22Rv1 (cell line): ENCODE data around the gene DPF3.

ENCODE experiments used
- H3K27ac ChIP-seq: fragments of 450-650 bp; 2 replicates; pipeline ENCODE4 v1.5.1; 2017
- CTCF ChIP-seq: fragments of 450-650 bp; IDR thresholded peaks from 2 replicates; pipeline ENCODE4 v1.5.1; 2017; ENCODE audit warnings: mild to moderate bottlenecking
- ZFX ChIP-seq: fragments of 450-650 bp; IDR thresholded peaks from 2 replicates; pipeline ENCODE4 v1.6.1; 2017; ENCODE audit warnings: antibody characterized with exemption, borderline replicate concordance

DPF3 gene

GRCh38 chr14:72645706-72646105 is 248.2 kb downstream of the DPF3 start:
- TF ChIP-seq ZFX (no peak), CTCF (no peak)
- no peak overlapping the region for H3K27ac ChIP-seq

- H3K27ac ChIP-seq = no peak overlapping the region
- no peak for TF ChIP-seq CTCF
These were observed 249.0 kb downstream of the DPF3 start for GRCh38 chr14:72644758-72645489.

DNA sequence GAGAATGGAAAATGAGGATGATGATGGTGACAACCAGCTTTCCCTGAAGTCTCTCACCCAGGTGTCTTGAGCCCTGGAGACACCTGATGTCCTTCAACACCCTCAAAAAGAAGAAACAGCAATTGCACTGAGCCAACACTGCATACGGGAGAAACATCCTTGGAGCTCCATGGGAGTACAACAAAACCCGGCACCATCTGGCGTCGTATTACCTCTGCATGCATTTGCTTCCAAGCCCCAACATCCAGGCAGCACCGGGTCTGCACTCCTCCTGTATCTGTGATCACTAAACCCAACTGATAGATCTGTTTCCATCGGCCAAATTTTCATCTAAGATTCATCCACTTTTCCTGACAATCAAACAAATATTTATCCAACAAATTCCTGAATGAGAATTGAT is 249.9 kb downstream of the DPF3 start:
- TF ChIP-seq CTCF (no peak), ZFX (no peak)
- H3K27ac ChIP-seq = no peak overlapping the region

DNA sequence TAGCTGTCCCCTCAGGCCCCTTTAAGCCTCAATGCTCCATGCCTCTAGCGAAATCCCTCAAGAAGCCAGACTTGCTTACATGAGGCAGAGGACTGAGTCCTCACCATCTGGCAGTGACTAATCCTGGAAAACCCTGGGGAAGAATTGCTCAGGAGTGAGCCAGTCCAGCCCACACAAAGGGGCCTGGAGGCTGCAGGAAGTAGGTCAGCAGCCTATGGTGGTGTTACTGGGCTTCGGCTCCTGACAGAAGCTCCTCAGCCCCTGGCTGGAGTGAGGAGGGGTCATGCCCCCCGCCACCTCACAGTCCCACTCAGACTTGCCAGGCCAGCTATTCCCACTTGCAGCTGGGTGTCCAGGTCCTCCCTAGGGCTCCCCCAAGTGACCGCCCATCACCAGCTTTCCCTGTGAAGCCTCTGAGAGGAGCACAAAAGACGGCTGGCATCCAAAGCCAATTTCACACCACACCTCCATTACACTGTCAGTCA is 250.5 kb downstream of the DPF3 start:
- TF ChIP-seq CTCF = no peak
- no peak for TF ChIP-seq ZFX
- no peak overlapping the region for H3K27ac ChIP-seq

- TF ChIP-seq ZFX (no peak), CTCF (no peak)
- no peak overlapping the region for H3K27ac ChIP-seq
These were observed 252.9 kb downstream of the DPF3 start for GRCh38 chr14:72640911-72641485.

DNA sequence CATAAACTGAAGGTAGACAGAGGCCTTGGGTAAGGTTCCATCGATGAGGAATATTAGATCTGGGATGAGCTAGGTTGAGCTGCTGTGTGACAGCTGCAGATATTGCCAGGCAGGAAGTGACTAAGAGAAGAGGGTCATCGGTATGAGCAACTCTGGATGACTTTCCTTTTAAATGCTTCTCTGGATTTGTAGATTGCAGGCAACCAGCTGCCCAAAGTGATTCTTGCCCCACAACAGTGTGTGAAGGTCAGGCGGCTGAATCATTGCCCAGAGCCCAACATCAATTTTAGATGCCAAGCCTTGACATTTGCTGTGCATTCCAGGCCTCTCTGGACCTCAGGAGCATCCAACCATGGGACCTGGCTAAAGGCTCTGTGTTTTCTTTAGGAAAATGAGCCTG is 255.9 kb downstream of the DPF3 start:
- H3K27ac ChIP-seq = no peak overlapping the region

More for the DNA sequence above, 255.9 kb downstream of the DPF3 start:
- TF ChIP-seq CTCF = no peak
- no peak for TF ChIP-seq ZFX
